Measurements from ENCODE around the gene GIMAP6.
"Not testable (repeated sequence)": the region's sequence is repeated elsewhere in the genome, so short reads cannot be mapped to it uniquely, and the experiment has no call there.

Gene GIMAP6

DNA sequence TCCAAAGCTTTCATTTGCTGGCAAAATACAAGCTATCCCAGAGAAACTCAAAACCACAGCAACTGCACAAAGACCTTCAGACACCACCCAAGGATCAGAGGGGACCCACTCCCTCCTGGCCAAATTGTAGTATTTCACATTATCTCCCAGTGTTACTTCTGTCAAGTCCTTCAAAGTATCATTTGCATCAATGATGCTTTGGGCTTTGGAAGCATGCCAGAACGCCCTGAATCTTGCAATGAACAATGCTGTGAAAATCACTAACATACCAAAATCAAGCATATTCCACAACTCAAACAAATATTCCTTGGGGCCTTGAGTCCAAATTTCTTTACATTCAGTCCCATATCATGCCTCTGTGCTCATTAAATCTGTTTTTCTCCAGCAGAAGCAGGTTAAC is 17.8 kb downstream of the GIMAP6 start:
- not testable (repeated sequence) for H3K9me3 ChIP-seq (replicated peaks in 1 of 2; ENCODE audit: control insufficient read depth in 2 of 2, insufficient read depth in 1 of 2, low read depth in 1 of 2, low read length in 2 of 2); H2BK12ac ChIP-seq (ENCODE audit: low read length); H4K8ac ChIP-seq (ENCODE audit: low read depth, low read length); H2BK5ac ChIP-seq (ENCODE audit: low read length); H3K18ac ChIP-seq (ENCODE audit: low read length); H3K4me1 ChIP-seq (ENCODE audit: control insufficient read depth in 2 of 2, insufficient read depth in 1 of 2, low read depth in 1 of 2, low read length in 2 of 2); H3K4me3 ChIP-seq (ENCODE audit: low read length in 2 of 2); H2AFZ ChIP-seq (ENCODE audit: low read length); H3K27ac ChIP-seq (replicated peaks; ENCODE audit: low read length); H3K79me1 ChIP-seq (ENCODE audit: low read depth, low read length); H3K23ac ChIP-seq (ENCODE audit: low read depth, low read length, poor library complexity); DNase-seq (ENCODE audit: low spot score); H3K14ac ChIP-seq (ENCODE audit: low read length); H2BK120ac ChIP-seq (ENCODE audit: low read depth, low read length); H2BK15ac ChIP-seq (ENCODE audit: low read length); H2AK5ac ChIP-seq (ENCODE audit: low read depth, low read length); H3K27me3 ChIP-seq (ENCODE audit: control insufficient read depth in 3 of 3, insufficient read depth in 3 of 3, low read depth in 1 of 3, low read length in 3 of 3); H3K4me2 ChIP-seq (ENCODE audit: insufficient read depth, low read length, poor library complexity, severe bottlenecking); H3K9ac ChIP-seq (ENCODE audit: low read depth, low read length, poor library complexity); H3K4ac ChIP-seq (ENCODE audit: low read length); H4K91ac ChIP-seq (ENCODE audit: low read depth, low read length, poor library complexity); H3K36me3 ChIP-seq (replicated peaks in 1 of 2; ENCODE audit: control insufficient read depth in 2 of 2, insufficient read depth in 2 of 2, low read length in 2 of 2)
- WGBS, 2 donors (ENCODE audit: extremely low coverage in 2 of 2, insufficient read length in 2 of 2, insufficient replicate concordance in 1 of 2), result no CpG with 5 or more reads among the region's 1 CpG

GRCh38 chr7:150613880-150614279 is 18.3 kb downstream of the GIMAP6 start:
- WGBS, 2 donors (ENCODE audit: extremely low coverage in 2 of 2, insufficient read length in 2 of 2, insufficient replicate concordance in 1 of 2), result no CpG with 5 or more reads among the region's 1 CpG
- H3K9me3 ChIP-seq (replicated peaks in 1 of 2; ENCODE audit: control insufficient read depth in 2 of 2, insufficient read depth in 1 of 2, low read depth in 1 of 2, low read length in 2 of 2), result no peaks in the 10 kb centered on the region
- H3K9ac ChIP-seq (ENCODE audit: low read depth, low read length, poor library complexity), result no peak overlapping the region

DNA sequence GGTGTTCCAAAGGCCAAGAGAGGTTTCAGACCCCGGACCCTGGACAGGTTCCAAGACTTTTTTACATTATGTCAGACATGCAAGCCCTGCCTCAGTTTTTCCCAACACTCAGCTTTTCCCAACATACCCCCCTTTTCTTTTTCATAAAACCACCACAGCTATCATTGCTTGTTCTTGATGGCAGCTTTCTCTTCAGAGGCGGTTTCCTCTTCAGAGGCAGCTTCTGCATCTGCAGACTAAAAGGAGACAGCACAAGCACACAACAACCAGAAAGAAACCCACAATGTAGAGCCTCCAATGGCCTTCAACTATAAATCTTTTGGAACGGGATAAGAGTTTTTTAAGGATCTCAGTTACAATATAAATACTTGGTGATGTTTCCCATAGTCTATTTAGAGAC is 19.3 kb downstream of the GIMAP6 start:
- no peak overlapping the region for H3K4ac ChIP-seq (ENCODE audit: low read length)
- H3K36me3 ChIP-seq (replicated peaks in 1 of 2; ENCODE audit: control insufficient read depth in 2 of 2, insufficient read depth in 2 of 2, low read length in 2 of 2), result no peaks in the 10 kb centered on the region
- H3K79me1 ChIP-seq (ENCODE audit: low read depth, low read length), result no peaks in the 10 kb centered on the region
- H2BK120ac ChIP-seq (ENCODE audit: low read depth, low read length), result no peak overlapping the region
- DNase-seq (ENCODE audit: low spot score), result no peak
- H2AFZ ChIP-seq (ENCODE audit: low read length), result no peak overlapping the region
- H3K4me1 ChIP-seq (ENCODE audit: control insufficient read depth in 2 of 2, insufficient read depth in 1 of 2, low read depth in 1 of 2, low read length in 2 of 2), result no peaks in the 10 kb centered on the region
- no peak overlapping the region for H3K4me3 ChIP-seq (ENCODE audit: low read length in 2 of 2)
- H3K18ac ChIP-seq (ENCODE audit: low read length), result no peak overlapping the region
- H2BK5ac ChIP-seq (ENCODE audit: low read length), result no peak overlapping the region
- H3K27ac ChIP-seq (replicated peaks; ENCODE audit: low read length), result no peak overlapping the region
- no peak overlapping the region for H3K14ac ChIP-seq (ENCODE audit: low read length)
- no peak overlapping the region for H3K4me2 ChIP-seq (ENCODE audit: insufficient read depth, low read length, poor library complexity, severe bottlenecking)
- no peak overlapping the region for H2AK5ac ChIP-seq (ENCODE audit: low read depth, low read length)
- no peak overlapping the region for H4K91ac ChIP-seq (ENCODE audit: low read depth, low read length, poor library complexity)
- H3K9me3 ChIP-seq (replicated peaks in 1 of 2; ENCODE audit: control insufficient read depth in 2 of 2, insufficient read depth in 1 of 2, low read depth in 1 of 2, low read length in 2 of 2), result no peaks in the 10 kb centered on the region
- no peak overlapping the region for H2BK12ac ChIP-seq (ENCODE audit: low read length)
- H3K27me3 ChIP-seq (ENCODE audit: control insufficient read depth in 3 of 3, insufficient read depth in 3 of 3, low read depth in 1 of 3, low read length in 3 of 3), result no peaks in the 10 kb centered on the region
- H3K9ac ChIP-seq (ENCODE audit: low read depth, low read length, poor library complexity), result no peak overlapping the region
- H3K23ac ChIP-seq (ENCODE audit: low read depth, low read length, poor library complexity), result no peak overlapping the region
- no peak overlapping the region for H2BK15ac ChIP-seq (ENCODE audit: low read length)
- no CpG with 5 or more reads among the region's 3 CpGs for WGBS, 2 donors (ENCODE audit: extremely low coverage in 2 of 2, insufficient read length in 2 of 2, insufficient replicate concordance in 1 of 2)
- H4K8ac ChIP-seq (ENCODE audit: low read depth, low read length), result no peak overlapping the region

More at GRCh38 chr7:150613880-150614279, 18.3 kb downstream of the GIMAP6 start:
- H2AFZ ChIP-seq (ENCODE audit: low read length), result no peak overlapping the region
- no peak overlapping the region for H2BK15ac ChIP-seq (ENCODE audit: low read length)
- H3K27me3 ChIP-seq (ENCODE audit: control insufficient read depth in 3 of 3, insufficient read depth in 3 of 3, low read depth in 1 of 3, low read length in 3 of 3), result peaks cover 0 to 1% (median 0%) of the 10 kb centered on the region in 3 experiments
- no peak overlapping the region for H4K91ac ChIP-seq (ENCODE audit: low read depth, low read length, poor library complexity)
- H3K4me1 ChIP-seq (ENCODE audit: control insufficient read depth in 2 of 2, insufficient read depth in 1 of 2, low read depth in 1 of 2, low read length in 2 of 2), result no peaks in the 10 kb centered on the region
- no peak for DNase-seq (ENCODE audit: low spot score)
- H3K79me1 ChIP-seq (ENCODE audit: low read depth, low read length), result no peaks in the 10 kb centered on the region
- no peak overlapping the region for H2BK12ac ChIP-seq (ENCODE audit: low read length)
- no peak overlapping the region for H3K27ac ChIP-seq (replicated peaks; ENCODE audit: low read length)
- H3K36me3 ChIP-seq (replicated peaks in 1 of 2; ENCODE audit: control insufficient read depth in 2 of 2, insufficient read depth in 2 of 2, low read length in 2 of 2), result no peaks in the 10 kb centered on the region
- no peak overlapping the region for H2BK120ac ChIP-seq (ENCODE audit: low read depth, low read length)
- H4K8ac ChIP-seq (ENCODE audit: low read depth, low read length), result no peak overlapping the region
- no peak overlapping the region for H3K4me2 ChIP-seq (ENCODE audit: insufficient read depth, low read length, poor library complexity, severe bottlenecking)
- H2BK5ac ChIP-seq (ENCODE audit: low read length), result no peak overlapping the region
- no peak overlapping the region for H3K18ac ChIP-seq (ENCODE audit: low read length)
- no peak overlapping the region for H3K14ac ChIP-seq (ENCODE audit: low read length)
- no peak overlapping the region for H3K4me3 ChIP-seq (ENCODE audit: low read length in 2 of 2)
- no peak overlapping the region for H3K23ac ChIP-seq (ENCODE audit: low read depth, low read length, poor library complexity)
- no peak overlapping the region for H3K4ac ChIP-seq (ENCODE audit: low read length)
- no peak overlapping the region for H2AK5ac ChIP-seq (ENCODE audit: low read depth, low read length)

- Histone ChIP-seq H2BK12ac (ENCODE audit: low read length) (no peak overlapping the region), H2AK5ac (ENCODE audit: low read depth, low read length) (no peak overlapping the region), H2AFZ (ENCODE audit: low read length) (no peak overlapping the region), H4K91ac (ENCODE audit: low read depth, low read length, poor library complexity) (no peak overlapping the region), H3K27ac (replicated peaks; ENCODE audit: low read length) (no peak overlapping the region), H3K9me3 (replicated peaks in 1 of 2; ENCODE audit: control insufficient read depth in 2 of 2, insufficient read depth in 1 of 2, low read depth in 1 of 2, low read length in 2 of 2) (no peaks in the 10 kb centered on the region), H4K8ac (ENCODE audit: low read depth, low read length) (no peak overlapping the region), H3K79me1 (ENCODE audit: low read depth, low read length) (no peaks in the 10 kb centered on the region), H3K23ac (ENCODE audit: low read depth, low read length, poor library complexity) (no peak overlapping the region), H3K4ac (ENCODE audit: low read length) (no peak overlapping the region), H2BK15ac (ENCODE audit: low read length) (no peak overlapping the region), H3K4me1 (ENCODE audit: control insufficient read depth in 2 of 2, insufficient read depth in 1 of 2, low read depth in 1 of 2, low read length in 2 of 2) (no peaks in the 10 kb centered on the region), H2BK120ac (ENCODE audit: low read depth, low read length) (no peak overlapping the region), H3K27me3 (ENCODE audit: control insufficient read depth in 3 of 3, insufficient read depth in 3 of 3, low read depth in 1 of 3, low read length in 3 of 3) (no peaks in the 10 kb centered on the region), H2BK5ac (ENCODE audit: low read length) (no peak overlapping the region), H3K18ac (ENCODE audit: low read length) (no peak overlapping the region), H3K9ac (ENCODE audit: low read depth, low read length, poor library complexity) (no peak overlapping the region), H3K4me2 (ENCODE audit: insufficient read depth, low read length, poor library complexity, severe bottlenecking) (no peak overlapping the region), H3K4me3 (ENCODE audit: low read length in 2 of 2) (no peak overlapping the region), H3K36me3 (replicated peaks in 1 of 2; ENCODE audit: control insufficient read depth in 2 of 2, insufficient read depth in 2 of 2, low read length in 2 of 2) (no peaks in the 10 kb centered on the region), H3K14ac (ENCODE audit: low read length) (no peak overlapping the region)
- DNase-seq (ENCODE audit: low spot score), result no peak
- WGBS, 2 donors (ENCODE audit: extremely low coverage in 2 of 2, insufficient read length in 2 of 2, insufficient replicate concordance in 1 of 2), result no CpG with 5 or more reads among the region's 1 CpG
Observed at GRCh38 chr7:150610233-150610632, 22.0 kb downstream of the GIMAP6 start.

Data from neuronal stem cell (in vitro differentiated cells).